Activated T-helper 1 cell treated with anti-CD3 and anti-CD28 coated beads, Interleukin-2, amount 50 U/mL, for 16 hours (primary cell): ENCODE data around the gene GALNT11.
A peak's percentile ranks its signal among the peaks of the same experiment; 100 is the strongest.
"Not testable (repeated sequence)": the region's sequence is repeated elsewhere in the genome, so short reads cannot be mapped to it uniquely, and the experiment has no call there.

Experiments
- DNase-seq, 2 donors: peaks; one replicate each; pipeline ENCODE4 v3.0.0-alpha.2; 2020; ENCODE audit warnings: low read depth in 1 of 2, low spot score in 1 of 2

GALNT11 gene

GRCh38 chr7:152025077-152025936 lies at the start of gene GALNT11:
Gene GALNT11 (plus strand): TSS chr7:152025674. CDS start chr7:152094228, 68,554 bp downstream.
- peak; percentile 66 to 82 for DNase-seq

GRCh38 chr7:151978616-151979015 lies 46.9 kb upstream of the GALNT11 start:
- no peak for DNase-seq

GRCh38 chr7:151981223-151981622 lies 44.3 kb upstream of the GALNT11 start:
- no peak for DNase-seq

DNA sequence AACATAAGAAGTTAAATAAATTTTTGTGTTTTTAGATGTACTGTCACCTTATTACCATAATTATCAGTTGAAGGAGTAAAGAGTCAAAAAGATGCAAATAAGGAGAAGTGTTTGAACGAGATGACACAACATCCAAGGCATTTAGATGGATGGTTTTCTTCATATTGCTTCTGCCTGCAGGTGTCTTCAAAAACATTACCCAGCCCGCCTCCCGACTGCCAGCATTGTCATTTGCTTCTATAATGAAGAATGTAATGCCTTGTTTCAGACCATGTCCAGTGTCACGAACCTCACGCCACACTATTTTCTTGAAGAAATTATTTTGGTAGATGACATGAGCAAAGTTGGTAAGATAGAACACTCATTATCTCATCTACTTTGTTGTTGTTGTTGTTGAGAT lies 42.7 kb upstream of the GALNT11 start:
- DNase-seq, result no peak

- DNase-seq, result no peak
These were observed 40.9 kb upstream of the GALNT11 start for GRCh38 chr7:151984612-151985011.

DNA sequence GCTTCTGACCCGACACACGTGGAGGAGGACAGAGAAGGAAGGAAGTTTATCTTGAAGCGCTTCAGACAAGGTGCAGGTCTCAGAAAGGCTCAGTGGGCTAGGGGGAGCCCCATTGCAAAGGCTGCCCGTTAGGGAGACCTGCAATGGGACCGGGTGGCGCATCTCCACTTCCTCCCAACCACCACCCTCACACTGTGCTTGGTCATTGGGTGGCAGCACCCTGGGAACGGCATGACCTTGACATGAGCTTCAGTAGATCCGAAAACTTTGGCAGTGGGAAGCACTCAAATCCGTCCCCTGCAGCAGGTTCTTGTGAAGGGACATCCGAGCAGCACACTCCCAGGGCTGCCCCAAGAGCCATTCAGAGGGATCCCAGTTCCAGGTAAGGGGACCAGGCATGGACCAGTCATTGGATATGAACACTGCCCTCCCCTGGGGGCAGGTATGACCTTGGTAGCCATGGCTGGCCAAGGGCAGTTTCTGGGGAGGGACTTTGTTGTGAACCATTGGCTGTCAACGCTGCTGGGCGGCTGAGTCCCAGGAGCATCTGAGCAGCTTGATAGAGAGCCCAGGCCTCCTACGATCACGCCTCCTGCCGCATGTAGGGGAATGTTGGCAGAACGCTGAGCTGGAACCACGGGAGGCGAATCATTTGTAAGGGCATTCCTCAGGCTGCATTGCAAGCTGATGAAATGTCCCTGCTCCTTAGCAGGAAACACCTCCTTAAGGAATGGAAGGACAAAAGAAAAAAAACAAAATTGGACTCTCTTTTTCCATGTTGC lies 37.5 kb upstream of the GALNT11 start:
- no peak for DNase-seq

DNA sequence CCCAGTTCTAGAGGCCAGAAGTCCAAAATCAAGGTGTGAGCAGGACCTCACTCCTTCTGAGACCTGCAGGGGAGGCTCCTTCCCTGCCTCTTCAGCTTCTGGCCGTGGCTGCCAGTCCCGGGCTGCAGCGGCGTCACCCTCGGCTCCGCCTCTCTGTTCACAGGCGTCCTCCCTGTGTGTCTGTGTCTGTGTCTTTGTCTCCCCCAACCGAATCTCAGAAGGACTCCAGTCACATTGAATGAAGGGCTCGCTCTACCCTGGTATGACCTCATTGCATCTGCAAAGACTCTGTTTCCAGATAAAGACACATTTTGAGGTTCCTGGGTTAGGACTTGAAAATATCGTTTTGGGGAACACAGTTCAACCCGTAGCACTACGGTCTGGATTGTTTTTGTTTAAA lies 33.1 kb upstream of the GALNT11 start:
- DNase-seq, result peak in 1 of 2 donors; percentile 6

- DNase-seq, result no peak
These were observed 31.3 kb upstream of the GALNT11 start for GRCh38 chr7:151993977-151994676.

GRCh38 chr7:151999424-152000090 lies 25.9 kb upstream of the GALNT11 start:
- DNase-seq, result no peak

DNA sequence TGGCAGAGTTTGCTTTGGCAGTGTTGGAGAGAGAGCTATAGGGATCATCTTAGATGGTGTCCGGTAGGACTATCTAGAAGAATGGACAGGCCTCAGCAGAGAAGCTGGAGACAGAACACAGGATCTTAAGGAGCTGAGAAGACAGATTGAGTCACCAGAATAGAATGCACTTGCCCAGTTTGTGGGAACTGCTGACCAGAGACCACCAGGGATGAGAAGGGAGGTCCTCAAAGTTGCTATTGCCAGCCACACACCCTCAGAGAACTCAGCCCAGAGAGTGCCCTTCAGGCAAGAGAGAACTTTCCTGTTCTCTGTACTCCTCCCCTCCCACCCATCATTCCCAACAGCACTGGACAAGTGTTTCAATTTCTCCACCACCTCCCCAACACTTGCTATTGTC lies 25.3 kb upstream of the GALNT11 start:
- no peak for DNase-seq

GRCh38 chr7:152006336-152006735 lies 19.1 kb upstream of the GALNT11 start:
- no peak for DNase-seq

GRCh38 chr7:152011860-152012259 lies 13.6 kb upstream of the GALNT11 start:
- DNase-seq, result no peak

DNA sequence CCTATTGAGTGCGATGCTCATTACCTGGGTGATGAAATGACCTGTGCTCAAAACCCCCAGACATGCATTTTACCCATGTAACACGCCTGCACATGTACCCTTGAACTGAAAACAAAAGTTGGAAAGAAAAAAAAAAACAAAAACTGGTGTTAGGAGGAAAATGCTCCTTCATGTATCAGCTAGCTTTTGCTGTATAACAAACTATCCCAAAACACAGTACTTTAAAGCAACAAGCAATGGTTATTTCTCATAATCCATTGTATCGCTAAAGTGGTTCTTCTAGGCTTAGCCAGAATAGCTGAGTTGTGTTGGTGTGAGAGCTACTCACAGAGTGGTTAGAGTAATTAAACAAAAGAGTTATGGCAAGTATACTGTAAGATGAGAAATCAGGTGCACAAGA lies 12.2 kb upstream of the GALNT11 start:
- no peak for DNase-seq

DNA sequence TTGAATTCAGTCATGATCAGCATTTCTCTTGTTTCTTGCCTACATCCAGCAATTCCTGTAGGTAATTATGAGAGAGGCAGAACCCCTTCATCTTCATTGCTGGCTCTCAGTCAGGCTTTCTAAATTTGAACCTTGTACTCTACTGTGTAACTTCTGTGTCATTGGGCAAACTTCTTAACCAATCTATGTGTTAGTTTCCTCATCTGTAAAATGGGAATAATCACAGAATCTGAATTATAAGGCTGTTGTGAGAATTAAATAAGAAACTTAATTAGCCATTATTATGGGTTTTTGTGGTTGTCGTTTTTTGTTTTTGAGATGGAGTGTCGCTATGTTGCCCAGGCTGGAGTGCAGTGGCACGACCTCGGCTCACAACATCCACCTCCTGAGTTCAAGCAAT lies 11.5 kb upstream of the GALNT11 start:
- DNase-seq, result no peak

DNA sequence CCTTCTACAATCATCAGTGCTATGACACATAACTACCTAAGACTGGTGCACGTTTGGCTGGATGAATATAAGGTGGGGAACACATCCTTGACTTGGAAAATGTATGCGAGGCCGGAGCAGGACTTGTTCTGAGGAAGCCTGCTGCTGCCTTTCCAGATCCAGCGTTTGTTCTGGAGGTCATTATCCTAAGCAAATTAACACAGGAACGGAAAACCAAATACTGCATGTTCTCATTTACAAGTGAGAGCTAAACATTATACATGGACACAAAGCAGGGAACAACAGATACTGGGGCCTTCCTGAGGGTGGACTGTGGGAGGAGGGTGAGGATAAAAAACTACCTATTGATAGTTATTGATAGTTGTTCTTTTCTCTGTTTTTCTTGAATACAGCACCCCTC lies 10.8 kb upstream of the GALNT11 start:
- no peak for DNase-seq

- no peak for DNase-seq
These were observed 9.9 kb upstream of the GALNT11 start for GRCh38 chr7:152015600-152015999.

DNA sequence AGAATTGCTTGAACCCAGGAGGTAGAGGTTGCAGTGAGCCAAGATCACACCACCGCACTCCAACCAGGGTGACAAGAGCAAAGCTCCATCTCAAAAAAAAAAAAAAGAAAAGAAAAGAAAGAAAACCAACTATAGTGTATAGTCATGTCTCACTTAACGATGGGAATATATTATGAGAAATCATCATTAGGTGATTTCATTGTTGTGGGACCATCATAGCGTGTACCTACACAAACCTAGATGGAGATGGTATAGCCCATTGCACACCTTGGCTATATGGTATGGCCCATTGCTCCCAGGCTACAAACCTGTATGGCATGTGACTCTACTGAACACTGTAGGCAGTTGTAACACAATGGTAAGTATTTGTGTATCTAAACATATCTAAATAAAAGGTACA lies 8.5 kb upstream of the GALNT11 start:
- no peak for DNase-seq

- DNase-seq, result not testable (repeated sequence)
These were observed 7.8 kb upstream of the GALNT11 start for GRCh38 chr7:152017683-152018082.

DNA sequence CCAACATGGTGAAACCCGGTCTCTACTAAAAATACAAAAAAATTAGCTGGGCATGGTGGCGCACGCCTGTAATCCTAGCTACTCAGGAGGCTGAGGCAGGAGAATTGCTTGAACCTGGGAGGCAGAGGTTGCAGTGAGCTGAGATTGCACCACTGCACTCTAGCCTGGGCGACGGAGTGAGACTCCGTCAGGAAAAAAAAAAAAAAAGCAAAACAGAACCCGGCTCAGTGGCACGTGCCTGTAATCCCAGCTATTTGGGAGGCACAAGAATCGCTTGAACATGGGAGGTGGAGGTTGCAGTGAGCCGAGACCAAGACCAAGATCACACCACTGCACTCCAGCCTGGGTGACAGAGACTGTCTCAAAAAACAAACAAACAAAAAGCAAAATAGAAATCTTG lies 3.7 kb upstream of the GALNT11 start:
- DNase-seq, result not testable (repeated sequence)

DNA sequence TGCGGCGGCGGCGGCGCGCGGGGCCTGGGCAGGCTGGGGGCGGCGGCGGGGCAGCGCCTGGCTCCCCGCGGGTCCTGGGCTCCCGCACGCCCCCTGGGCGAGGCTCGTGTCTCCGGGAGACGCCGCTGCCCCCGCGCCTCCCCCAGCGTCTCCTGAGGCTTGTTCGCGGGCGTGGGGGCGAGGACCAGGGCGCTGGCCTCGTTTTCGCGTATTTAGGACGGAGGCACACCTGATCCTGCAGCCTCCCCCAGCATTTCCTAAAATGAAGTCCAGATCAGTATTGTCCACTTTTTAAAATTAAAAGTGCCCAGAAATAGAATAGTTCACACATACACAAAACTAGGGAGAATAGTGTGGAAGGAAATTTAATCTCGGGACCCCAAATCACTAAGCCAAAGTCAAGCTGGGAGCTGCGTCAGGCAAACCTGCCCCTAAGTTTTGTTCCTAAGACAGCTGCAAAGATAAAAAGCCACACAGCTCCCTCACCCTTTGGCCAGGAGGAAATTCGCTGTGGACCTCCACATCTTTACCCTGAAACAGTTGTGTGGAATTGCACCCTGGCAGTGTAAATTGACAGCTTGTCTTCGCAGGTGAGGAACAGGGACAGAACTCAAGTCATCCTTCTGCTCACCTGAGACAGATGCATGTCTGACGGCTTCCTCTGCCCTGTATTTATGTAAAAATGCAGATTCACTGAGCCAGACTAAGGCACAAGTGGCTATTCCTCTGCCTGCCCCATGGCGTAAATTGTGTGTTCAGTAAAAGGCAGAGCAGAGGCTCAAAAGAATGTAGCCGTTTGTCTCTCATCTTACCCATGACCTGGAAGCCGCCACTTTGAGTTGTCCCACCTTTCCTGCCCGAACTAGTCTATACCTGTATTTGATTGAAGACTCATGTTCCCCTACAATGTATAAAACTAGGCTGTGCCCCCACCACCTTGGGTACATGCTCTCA lies 740 bp downstream of the GALNT11 start:
- DNase-seq, result no peak
